HepG2 (cell line): Measurements from ENCODE around the gene GRM1. TPM values are rescaled to one million over a fixed set of nuclear protein-coding genes. Genes with fewer than 3 reads are reported as not detected.

Experiments
- ATAC-seq: fragments of 200-7000 bp; cut with Tn5 transposase; 3 replicates; pipeline ENCODE4 v1.9.1; 2020; ENCODE audit warnings: mild to moderate bottlenecking, moderate library complexity
- BruUV-seq: library from RNA; stranded (reverse); fragments of 400-500 nt; replicated peaks from 2 replicates; lab custom pipeline; 2021; lab: Mats Ljungman, UMichigan
- CTCF ChIA-PET: fragments of 300-600 bp; formaldehyde crosslinking; extraction: SDS; loops from one replicate; lab custom pipeline; 2021; ENCODE audit warnings: low total read pairs, inconsistent platforms, low intra/inter-chr PET ratio; lab: Yijun Ruan, JAX
- POLR2A ChIA-PET: fragments of 350-600 bp; sonication (Branson Sonifier 250); formaldehyde crosslinking; loops from one replicate; lab custom pipeline; 2020; ENCODE audit warnings: antibody characterized with exemption, inconsistent platforms; lab: Yijun Ruan, JAX
- DNase-seq: peaks from one replicate; pipeline ENCODE4 v3.0.0-alpha.2; 2015; ENCODE audit warnings: low spot score
- FAIRE-seq: peaks from 3 replicates; lab custom pipeline; 2011; peaks lifted over from hg19 to GRCh38; lab: Jason Lieb, UNC
- H2AFZ ChIP-seq: one replicate; pipeline ENCODE4 v1.6.1; 2011; ENCODE audit warnings: low read length, inconsistent platforms
- H3K27ac ChIP-seq: fragments of 300-600 bp; 3 replicates; pipeline ENCODE4 v1.8.0; 2011; ENCODE audit warnings: mixed run types, mild to moderate bottlenecking, mixed read lengths, low read length, inconsistent platforms; ENCODE audit not compliant: insufficient read depth; ENCODE audit errors: extremely low read length
- H3K27me3 ChIP-seq, 2 experiments: fragments of 200-600 bp in 1 of 2; 2 replicates in 1 of 2; 3 replicates in 1 of 2; pipeline versions ENCODE4 v1.6.0 to v1.8.0; 2011; ENCODE audit warnings: low read length in 2 of 2, mild to moderate bottlenecking in 2 of 2, moderate library complexity in 2 of 2, inconsistent platforms in 1 of 2; ENCODE audit not compliant: insufficient read depth in 2 of 2, control insufficient read depth in 1 of 2
- H3K36me3 ChIP-seq, 2 experiments: fragments of 200-600 bp in 1 of 2; replicated peaks in 1 of 2; 2 replicates in 1 of 2; 3 replicates in 1 of 2; pipeline versions ENCODE4 v1.5.1 to v1.8.0; 2011; ENCODE audit warnings: low read length in 2 of 2, inconsistent platforms in 1 of 2; ENCODE audit not compliant: insufficient read depth in 2 of 2, control insufficient read depth in 1 of 2
- H3K4me1 ChIP-seq: 2 replicates; pipeline ENCODE4 v1.5.1; 2012; ENCODE audit warnings: low read length, inconsistent platforms; ENCODE audit not compliant: insufficient read depth
- H3K4me2 ChIP-seq: 2 replicates; pipeline ENCODE4 v1.6.0; 2011; ENCODE audit warnings: low read depth, low read length, inconsistent platforms
- H3K4me3 ChIP-seq, 3 experiments: fragments of 200-600 bp in 1 of 3; sonication (generic), shearing (Covaris generic) in 1 of 3; replicated peaks in 1 of 3; 2 replicates each; pipeline ENCODE4 v1.5.1; 2011 to 2016; ENCODE audit warnings: low read length in 3 of 3, inconsistent platforms in 2 of 3, low read depth in 2 of 3, mild to moderate bottlenecking in 2 of 3, control low read depth in 1 of 3, mixed read lengths in 1 of 3; ENCODE audit not compliant: insufficient read depth in 1 of 3
- H3K79me2 ChIP-seq: one replicate; pipeline ENCODE4 v1.6.1; 2011; ENCODE audit warnings: low read length, inconsistent platforms; ENCODE audit not compliant: insufficient read depth
- H3K9ac ChIP-seq: 2 replicates; pipeline ENCODE4 v1.6.0; 2011; ENCODE audit warnings: mild to moderate bottlenecking, low read depth, low read length, inconsistent platforms; ENCODE audit not compliant: insufficient read depth
- H3K9me3 ChIP-seq: 2 replicates; pipeline ENCODE4 v1.5.1; 2012; ENCODE audit warnings: mild to moderate bottlenecking, low read length
- H4K20me1 ChIP-seq: 2 replicates; pipeline ENCODE4 v1.6.0; 2011; ENCODE audit warnings: inconsistent platforms, mild to moderate bottlenecking, low read length, moderate library complexity; ENCODE audit not compliant: insufficient read depth
- ESRRA ChIP-seq: sonication (generic); formaldehyde crosslinking; IDR thresholded peaks from 2 replicates; pipeline ENCODE4 v1.5.1; 2020; ENCODE audit warnings: mild to moderate bottlenecking, low read depth, missing genetic modification reagents
- GATAD1 ChIP-seq: IDR thresholded peaks from 2 replicates; pipeline ENCODE4 v1.6.1; 2016; ENCODE audit warnings: missing genetic modification reagents, missing compliant biosample characterization
- MAF1 ChIP-seq: sonication (generic); formaldehyde crosslinking; IDR thresholded peaks from 2 replicates; pipeline ENCODE4 v1.5.0; 2020; ENCODE audit warnings: missing genetic modification reagents, borderline replicate concordance
- SNRNP70 ChIP-seq: fragments of 200-400 bp; formaldehyde crosslinking; IDR thresholded peaks from 2 replicates; pipeline ENCODE4 v1.6.1; 2017; ENCODE audit warnings: mild to moderate bottlenecking, low read depth, low read length, moderate library complexity
- ZNF207 ChIP-seq: fragments of 450-650 bp; IDR thresholded peaks from 2 replicates; pipeline ENCODE4 v1.6.1; 2016; ENCODE audit warnings: antibody characterized with exemption, borderline replicate concordance
- ZNF563 ChIP-seq: sonication (generic); formaldehyde crosslinking; IDR thresholded peaks from 2 replicates; pipeline ENCODE4 v1.8.0; 2022; ENCODE audit warnings: mild to moderate bottlenecking, moderate library complexity, missing genetic modification reagents
- ZNF567 ChIP-seq: sonication (generic); formaldehyde crosslinking; IDR thresholded peaks from 2 replicates; pipeline ENCODE4 v1.8.1; 2023; ENCODE audit warnings: mild to moderate bottlenecking, missing genetic modification reagents, borderline replicate concordance
- ZNF652 ChIP-seq: IDR thresholded peaks from 2 replicates; pipeline ENCODE4 v1.6.1; 2016; ENCODE audit warnings: low read depth, borderline replicate concordance
- ZNF747 ChIP-seq: sonication (generic); formaldehyde crosslinking; IDR thresholded peaks from 2 replicates; pipeline ENCODE4 v1.8.1; 2023; ENCODE audit warnings: missing genetic modification reagents, mild to moderate bottlenecking, borderline replicate concordance
- ZNF781 ChIP-seq: sonication (generic); formaldehyde crosslinking; IDR thresholded peaks from 2 replicates; pipeline ENCODE4 v1.5.1; 2020; ENCODE audit warnings: borderline replicate concordance, mild to moderate bottlenecking, missing genetic modification reagents; ENCODE audit errors: not compliant biosample characterization
- WGBS: methylation state at CpG from one replicate; pipeline ENCODE4 v1.1.6; 2017; ENCODE audit warnings: low lambda C conversion rate; 5-methylcytosine and 5-hydroxymethylcytosine counted together
- in situ Hi-C: cut with HindIII; loops from 2 replicates; pipeline ENCODE4 v1.10.0; 2017; ENCODE audit warnings: low pct_unique_long_range_greater_than_20kb; ENCODE audit not compliant: extremely low pct_ligation_motif_present
- intact Hi-C: fragments of 100-400 bp; cut with micrococcal nuclease; formaldehyde crosslinking; loops from one replicate; pipeline ENCODE4 v1.10.0; 2022; ENCODE audit not compliant: unreplicated experiment
- polyA plus RNA-seq, 8 experiments: library from polyadenylated mRNA; depleted of rRNA in 3 of 8; stranded (reverse) in 7 of 8; unstranded in 1 of 8; fragments of >200 nt; fragmentation: Illumina TruSeq in 4 of 8; extraction: Trizol in 4 of 8; gene quantifications; 2 replicates each; pipeline versions ENCODE4 v1.2.1 to v1.2.3, GENCODE V29; 2011 to 2016; ENCODE audit warnings: low read depth in 4 of 8, missing spikeins in 1 of 8, mixed read lengths in 1 of 8; ENCODE audit not compliant: insufficient read depth in 1 of 8
- total RNA-seq, 5 experiments: library from RNA; depleted of rRNA; stranded (reverse); fragments of >200 nt; fragmentation: Illumina TruSeq; extraction: Trizol; gene quantifications; 2 replicates each; pipeline ENCODE4 v1.2.3, GENCODE V29; 2016; ENCODE audit warnings: low read depth in 1 of 5
- TF ChIP-seq, protein P1 (sequence below): sonication (generic); formaldehyde crosslinking; IDR thresholded peaks from 2 replicates; pipeline ENCODE4 v1.8.1; 2023; ENCODE audit warnings: missing genetic modification reagents, inconsistent platforms, borderline replicate concordance
- TF ChIP-seq, protein P2 (sequence below): sonication (generic); formaldehyde crosslinking; IDR thresholded peaks from 2 replicates; pipeline ENCODE4 v1.9.0; 2021; ENCODE audit warnings: missing genetic modification reagents, mild to moderate bottlenecking, borderline replicate concordance
- TF ChIP-seq, protein P3 (sequence below), 2 experiments: IDR thresholded peaks; 2 replicates each; pipeline ENCODE4 v1.6.1; 2011 to 2012; ENCODE audit warnings: low read length in 2 of 2, borderline replicate concordance in 1 of 2, low read depth in 1 of 2, mild to moderate bottlenecking in 1 of 2, moderate library complexity in 1 of 2

Gene GRM1
- total and polyA plus RNA-seq, 2 of the 13 experiments (the other 11 are each of a cell fraction or from before 2014, with no cell fraction given) = 0.09 TPM; not detected in 1

DNA sequence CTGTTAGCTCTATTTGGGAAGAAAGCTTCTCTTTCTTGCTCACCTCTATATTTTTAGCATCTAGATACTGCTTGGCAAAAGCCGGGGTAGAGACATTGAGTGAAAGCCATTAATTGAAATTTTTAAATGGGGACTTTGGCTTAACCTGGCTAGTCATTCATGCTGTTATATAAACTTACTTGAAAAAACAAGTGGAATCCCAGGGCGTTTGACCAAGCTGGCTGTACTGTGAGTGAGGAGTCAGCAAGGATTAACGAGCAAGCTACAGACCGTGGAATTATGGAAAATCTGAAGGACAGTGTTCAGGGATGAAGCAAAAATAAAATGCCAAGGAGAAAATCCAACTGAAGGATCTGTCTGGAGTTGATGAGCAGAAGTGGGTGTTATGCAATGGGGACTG lies 232.0 kb downstream of the GRM1 start:
- H3K9ac ChIP-seq = no peak overlapping the region
- intact Hi-C loops = no loop called here
- H3K4me2 ChIP-seq = no peak overlapping the region
- WGBS = under 1% methylated on average over 4 of the region's 4 CpGs
- H4K20me1 ChIP-seq = no peaks in the 10 kb centered on the region
- no peak overlapping the region for H2AFZ ChIP-seq
- H3K4me3 ChIP-seq = no peak overlapping the region
- ATAC-seq = no peak
- TF ChIP-seq ZNF567 (CRISPR knock-in tag) = no peak
- no peak for TF ChIP-seq ZNF781 (CRISPR knock-in tag)
- no peak for TF ChIP-seq ESRRA (CRISPR knock-in tag)
- no peak for TF ChIP-seq MAF1 (CRISPR knock-in tag)
- TF ChIP-seq, all 625 proteins: peak for 0
- no peaks in the 10 kb centered on the region for H3K4me1 ChIP-seq
- no peaks in the 10 kb centered on the region for H3K36me3 ChIP-seq
- BruUV-seq = no TSS peak
- FAIRE-seq (no peak), DNase-seq (no peak)
- POLR2A ChIA-PET = no interaction called here
- H3K27me3 ChIP-seq = no peaks in the 10 kb centered on the region
- no peaks in the 10 kb centered on the region for H3K79me2 ChIP-seq
- CTCF ChIA-PET = no interaction called here
- in situ Hi-C loops = no loop called here
- H3K9me3 ChIP-seq = no peaks in the 10 kb centered on the region
- no peak overlapping the region for H3K27ac ChIP-seq

DNA sequence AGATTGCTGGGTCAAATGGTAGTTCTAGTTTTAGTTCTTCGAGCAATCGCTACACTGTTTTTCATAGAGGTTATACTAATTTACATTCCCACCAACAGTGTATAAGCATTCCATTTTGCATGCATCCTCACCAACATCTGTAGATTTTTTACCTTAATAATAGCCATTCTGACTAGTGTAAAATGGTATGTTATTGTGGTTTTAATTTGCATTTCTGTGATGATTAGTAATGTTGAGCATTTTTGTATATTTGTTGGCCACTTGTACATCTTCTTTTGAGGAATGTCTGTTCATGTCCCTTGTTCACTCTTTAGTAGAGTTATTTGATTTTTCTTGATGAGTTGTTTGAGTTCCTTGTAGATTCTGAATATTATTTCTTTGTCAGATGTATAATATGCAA lies 236.2 kb downstream of the GRM1 start:
- H3K4me3 ChIP-seq = no peak overlapping the region
- BruUV-seq = no TSS peak
- H3K4me2 ChIP-seq = no peak overlapping the region
- no peaks in the 10 kb centered on the region for H4K20me1 ChIP-seq
- ATAC-seq (no peak), FAIRE-seq (no peak), DNase-seq (no peak)
- H3K9me3 ChIP-seq = no peaks in the 10 kb centered on the region
- no peaks in the 10 kb centered on the region for H3K36me3 ChIP-seq
- in situ Hi-C loops (no loop called here), intact Hi-C loops (no loop called here)
- ChIA-PET CTCF (no interaction called here), POLR2A (no interaction called here)
- no peak overlapping the region for H3K9ac ChIP-seq
- no peaks in the 10 kb centered on the region for H3K4me1 ChIP-seq
- WGBS = 28% methylated on average over 2 of the region's 2 CpGs
- no peaks in the 10 kb centered on the region for H3K79me2 ChIP-seq
- H3K27ac ChIP-seq = no peak overlapping the region
- no peaks in the 10 kb centered on the region for H3K27me3 ChIP-seq
- H2AFZ ChIP-seq = no peak overlapping the region
- no peak for TF ChIP-seq ZNF652 (CRISPR knock-in tag)
- no peak for TF ChIP-seq ZNF747 (CRISPR knock-in tag)
- TF ChIP-seq ZNF563 = no peak
- TF ChIP-seq, protein P1, sequence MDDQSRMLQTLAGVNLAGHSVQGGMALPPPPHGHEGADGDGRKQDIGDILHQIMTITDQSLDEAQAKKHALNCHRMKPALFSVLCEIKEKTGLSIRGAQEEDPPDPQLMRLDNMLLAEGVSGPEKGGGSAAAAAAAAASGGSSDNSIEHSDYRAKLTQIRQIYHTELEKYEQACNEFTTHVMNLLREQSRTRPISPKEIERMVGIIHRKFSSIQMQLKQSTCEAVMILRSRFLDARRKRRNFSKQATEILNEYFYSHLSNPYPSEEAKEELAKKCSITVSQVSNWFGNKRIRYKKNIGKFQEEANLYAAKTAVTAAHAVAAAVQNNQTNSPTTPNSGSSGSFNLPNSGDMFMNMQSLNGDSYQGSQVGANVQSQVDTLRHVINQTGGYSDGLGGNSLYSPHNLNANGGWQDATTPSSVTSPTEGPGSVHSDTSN = no peak
- no peak for TF ChIP-seq ZNF207
- TF ChIP-seq SNRNP70 = no peak
- TF ChIP-seq, protein P2, sequence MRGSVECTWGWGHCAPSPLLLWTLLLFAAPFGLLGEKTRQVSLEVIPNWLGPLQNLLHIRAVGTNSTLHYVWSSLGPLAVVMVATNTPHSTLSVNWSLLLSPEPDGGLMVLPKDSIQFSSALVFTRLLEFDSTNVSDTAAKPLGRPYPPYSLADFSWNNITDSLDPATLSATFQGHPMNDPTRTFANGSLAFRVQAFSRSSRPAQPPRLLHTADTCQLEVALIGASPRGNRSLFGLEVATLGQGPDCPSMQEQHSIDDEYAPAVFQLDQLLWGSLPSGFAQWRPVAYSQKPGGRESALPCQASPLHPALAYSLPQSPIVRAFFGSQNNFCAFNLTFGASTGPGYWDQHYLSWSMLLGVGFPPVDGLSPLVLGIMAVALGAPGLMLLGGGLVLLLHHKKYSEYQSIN (CRISPR knock-in tag) = no peak
- TF ChIP-seq, protein P3, sequence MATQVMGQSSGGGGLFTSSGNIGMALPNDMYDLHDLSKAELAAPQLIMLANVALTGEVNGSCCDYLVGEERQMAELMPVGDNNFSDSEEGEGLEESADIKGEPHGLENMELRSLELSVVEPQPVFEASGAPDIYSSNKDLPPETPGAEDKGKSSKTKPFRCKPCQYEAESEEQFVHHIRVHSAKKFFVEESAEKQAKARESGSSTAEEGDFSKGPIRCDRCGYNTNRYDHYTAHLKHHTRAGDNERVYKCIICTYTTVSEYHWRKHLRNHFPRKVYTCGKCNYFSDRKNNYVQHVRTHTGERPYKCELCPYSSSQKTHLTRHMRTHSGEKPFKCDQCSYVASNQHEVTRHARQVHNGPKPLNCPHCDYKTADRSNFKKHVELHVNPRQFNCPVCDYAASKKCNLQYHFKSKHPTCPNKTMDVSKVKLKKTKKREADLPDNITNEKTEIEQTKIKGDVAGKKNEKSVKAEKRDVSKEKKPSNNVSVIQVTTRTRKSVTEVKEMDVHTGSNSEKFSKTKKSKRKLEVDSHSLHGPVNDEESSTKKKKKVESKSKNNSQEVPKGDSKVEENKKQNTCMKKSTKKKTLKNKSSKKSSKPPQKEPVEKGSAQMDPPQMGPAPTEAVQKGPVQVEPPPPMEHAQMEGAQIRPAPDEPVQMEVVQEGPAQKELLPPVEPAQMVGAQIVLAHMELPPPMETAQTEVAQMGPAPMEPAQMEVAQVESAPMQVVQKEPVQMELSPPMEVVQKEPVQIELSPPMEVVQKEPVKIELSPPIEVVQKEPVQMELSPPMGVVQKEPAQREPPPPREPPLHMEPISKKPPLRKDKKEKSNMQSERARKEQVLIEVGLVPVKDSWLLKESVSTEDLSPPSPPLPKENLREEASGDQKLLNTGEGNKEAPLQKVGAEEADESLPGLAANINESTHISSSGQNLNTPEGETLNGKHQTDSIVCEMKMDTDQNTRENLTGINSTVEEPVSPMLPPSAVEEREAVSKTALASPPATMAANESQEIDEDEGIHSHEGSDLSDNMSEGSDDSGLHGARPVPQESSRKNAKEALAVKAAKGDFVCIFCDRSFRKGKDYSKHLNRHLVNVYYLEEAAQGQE (IDR thresholded peaks at IDR 0.05; ENCODE audit: borderline replicate concordance in 1 of 2, low read depth in 1 of 2, low read length in 2 of 2) = no peak
- TF ChIP-seq GATAD1 (CRISPR knock-in tag) = no peak
